K562 (cell line): ENCODE measurements around the gene FCER2. TPM values are rescaled to one million over a fixed set of nuclear protein-coding genes. Genes with fewer than 3 reads are reported as not detected.
A peak's percentile ranks its signal among the peaks of the same experiment; 100 is the strongest.

Experiments used
- ATAC-seq: fragments of 200-7000 bp; cut with Tn5 transposase; 3 replicates; pipeline ENCODE4 v1.9.1; 2020; ENCODE audit warnings: moderate library complexity
- BruUV-seq: library from RNA; stranded (reverse); fragments of 400-500 nt; replicated peaks from 2 replicates; lab custom pipeline; 2021; lab: Mats Ljungman, UMichigan
- CTCF ChIA-PET: fragments of 300-600 bp; formaldehyde crosslinking; extraction: SDS; loops from one replicate; lab custom pipeline; 2021; ENCODE audit warnings: low intra/inter-chr PET ratio; lab: Yijun Ruan, JAX
- POLR2A ChIA-PET: fragments of 300-600, 350-650 bp; sonication (Branson Sonifier 250); formaldehyde crosslinking; extraction: SDS; loops from one replicate; lab custom pipeline; 2021; ENCODE audit warnings: antibody characterized with exemption, inconsistent platforms; lab: Yijun Ruan, JAX
- DNase-seq, 4 experiments: peaks; one replicate each; pipeline versions ENCODE4 v3.0.0 to v3.0.0-alpha.2; 2011 to 2018; ENCODE audit warnings: low spot score in 3 of 4, mixed read lengths in 3 of 4; ENCODE audit errors: extremely low read depth in 1 of 4
- FAIRE-seq: peaks from 2 replicates; lab custom pipeline; 2011; peaks lifted over from hg19 to GRCh38; lab: Jason Lieb, UNC
- H2AFZ ChIP-seq: 2 replicates; pipeline ENCODE4 v1.6.0; 2011; ENCODE audit warnings: low read depth, low read length, control low read depth, inconsistent platforms
- H3K27ac ChIP-seq: fragments of 200-600 bp; 3 replicates; pipeline ENCODE4 v1.8.0; 2011; ENCODE audit warnings: low read depth, mild to moderate bottlenecking, control low read depth, inconsistent platforms, low read length, moderate library complexity, mixed read lengths; ENCODE audit errors: extremely low read depth
- H3K27me3 ChIP-seq, 2 experiments: fragments of 300-600 bp in 1 of 2; 2 replicates in 1 of 2; 3 replicates in 1 of 2; pipeline versions ENCODE4 v1.6.0 to v1.8.0; 2011; ENCODE audit warnings: inconsistent platforms in 2 of 2, low read length in 2 of 2, mild to moderate bottlenecking in 1 of 2, mixed read lengths in 1 of 2, moderate library complexity in 1 of 2; ENCODE audit not compliant: control insufficient read depth in 2 of 2, insufficient read depth in 2 of 2
- H3K36me3 ChIP-seq: fragments of 300-600 bp; 3 replicates; pipeline ENCODE4 v1.8.0; 2011; ENCODE audit warnings: mild to moderate bottlenecking, low read length, inconsistent platforms; ENCODE audit not compliant: control insufficient read depth, insufficient read depth
- H3K4me1 ChIP-seq, 2 experiments: fragments of 200-600 bp in 1 of 2; replicated peaks in 1 of 2; 2 replicates in 1 of 2; 3 replicates in 1 of 2; pipeline versions ENCODE4 v1.5.1 to v1.8.0; 2011; ENCODE audit warnings: inconsistent platforms in 2 of 2, low read length in 2 of 2, mild to moderate bottlenecking in 1 of 2, mixed read lengths in 1 of 2, moderate library complexity in 1 of 2; ENCODE audit not compliant: control insufficient read depth in 2 of 2, insufficient read depth in 2 of 2
- H3K4me2 ChIP-seq: 2 replicates; pipeline ENCODE4 v1.6.1; 2011; ENCODE audit warnings: low read length, control low read depth, inconsistent platforms, mixed read lengths; ENCODE audit not compliant: insufficient read depth
- H3K4me3 ChIP-seq: fragments of 200-600 bp; sonication (generic), shearing (Covaris generic); 2 replicates; pipeline ENCODE4 v1.5.1; 2016; ENCODE audit warnings: control low read depth, inconsistent platforms
- H3K79me2 ChIP-seq: fragments of 200-600 bp; 3 replicates; pipeline ENCODE4 v1.8.0; 2011; ENCODE audit warnings: low read length, inconsistent platforms; ENCODE audit not compliant: control insufficient read depth, insufficient read depth
- H3K9ac ChIP-seq, 2 experiments: 2 replicates each; pipeline versions ENCODE4 v1.6.0 to v1.6.1; 2011; ENCODE audit warnings: low read depth in 2 of 2, low read length in 2 of 2, control low read depth in 1 of 2, inconsistent platforms in 1 of 2, mild to moderate bottlenecking in 1 of 2, mixed read lengths in 1 of 2; ENCODE audit not compliant: insufficient read depth in 1 of 2
- H3K9me1 ChIP-seq: one replicate; pipeline ENCODE4 v1.6.0; 2011; ENCODE audit warnings: inconsistent platforms, mild to moderate bottlenecking, low read length, moderate library complexity; ENCODE audit not compliant: control insufficient read depth, insufficient read depth
- H3K9me3 ChIP-seq: replicated peaks from 2 replicates; pipeline ENCODE4 v1.5.1; 2011; ENCODE audit warnings: low read depth, low read length, inconsistent platforms; ENCODE audit not compliant: control insufficient read depth, insufficient read depth
- H4K20me1 ChIP-seq: replicated peaks from 2 replicates; pipeline ENCODE4 v1.6.1; 2011; ENCODE audit warnings: low read length, inconsistent platforms, mixed read lengths; ENCODE audit not compliant: control insufficient read depth, insufficient read depth
- ATF7 ChIP-seq: fragments of 450-650 bp; IDR thresholded peaks from 2 replicates; pipeline ENCODE4 v1.7.1; 2014; ENCODE audit warnings: mild to moderate bottlenecking, moderate library complexity
- COPS2 ChIP-seq: fragments of 450-650 bp; conservative IDR thresholded peaks from 2 replicates; pipeline ENCODE4 v1.6.1; 2016; ENCODE audit warnings: mild to moderate bottlenecking, moderate library complexity
- HDAC1 ChIP-seq, 2 experiments: fragments of 450-650 bp; IDR thresholded peaks; 2 replicates each; pipeline ENCODE4 v1.6.1; 2016 to 2017; ENCODE audit warnings: inconsistent platforms in 1 of 2, mild to moderate bottlenecking in 1 of 2, moderate library complexity in 1 of 2
- MED1 ChIP-seq: sonication (generic); formaldehyde crosslinking; IDR thresholded peaks from 2 replicates; pipeline ENCODE4 v1.8.1; 2023; ENCODE audit warnings: missing genetic modification reagents, borderline replicate concordance
- PHB ChIP-seq: fragments of 250-450 bp; sonication (Bioruptor Pico); IDR thresholded peaks from 2 replicates; pipeline ENCODE4 v1.5.0; 2021
- WGBS: fragments of 100-300 bp; shearing (Covaris generic); methylation state at CpG from one replicate; pipeline ENCODE4 v1.1.6; 2016; ENCODE audit warnings: low coverage, mixed read lengths; ENCODE audit not compliant: insufficient coverage; ENCODE audit errors: missing lambda C conversion rate; 5-methylcytosine and 5-hydroxymethylcytosine counted together
- in situ Hi-C: fragments of 300-500 bp; cut with MboI; formaldehyde crosslinking; loops from 4 replicates; pipeline ENCODE4 v1.15.0; 2018; ENCODE audit warnings: inconsistent platforms, mixed read lengths
- intact Hi-C: fragments of 100-400 bp; cut with micrococcal nuclease; formaldehyde crosslinking; loops from 2 replicates; pipeline ENCODE4 v1.14.2; 2022
- polyA plus RNA-seq, 8 experiments: library from polyadenylated mRNA; depleted of rRNA in 4 of 8; stranded (reverse) in 5 of 8; unstranded in 3 of 8; fragments of >200 nt; fragmentation: Nextera tagmentation in 2 of 8; fragmentation: Illumina TruSeq in 1 of 8; extraction: Ambion mirVana in 2 of 8; extraction: Trizol in 1 of 8; gene quantifications; 2 replicates each; pipeline versions ENCODE4 v1.2.1 to v1.2.3, GENCODE V29; 2011 to 2014; ENCODE audit warnings: inconsistent platforms in 1 of 8, missing spikeins in 1 of 8
- total RNA-seq, 7 experiments: library from RNA; depleted of rRNA in 6 of 7; stranded (reverse); fragments of >200 nt in 6 of 7; fragmentation: Illumina TruSeq in 2 of 7; extraction: Trizol in 2 of 7; gene quantifications; 2 replicates each; pipeline versions ENCODE4 v1.2.1 to v1.2.3, GENCODE V29; 2011 to 2021; ENCODE audit warnings: low replicate concordance in 1 of 7
- TF ChIP-seq, protein P1 (sequence below): fragments of 450-650 bp; IDR thresholded peaks from 2 replicates; pipeline ENCODE4 v1.6.1; 2016; ENCODE audit warnings: low read depth, mild to moderate bottlenecking, moderate library complexity
- TF ChIP-seq, protein P2 (sequence below): sonication (generic); formaldehyde crosslinking; IDR thresholded peaks from 2 replicates; pipeline ENCODE4 v1.8.1; 2023; ENCODE audit warnings: missing genetic modification reagents, mild to moderate bottlenecking, borderline replicate concordance

The FCER2 gene
- total and polyA plus RNA-seq, 9 of the 15 experiments (the other 6 are each of a cell fraction or from before 2014, with no cell fraction given): 0.11 TPM; not detected in 8

DNA sequence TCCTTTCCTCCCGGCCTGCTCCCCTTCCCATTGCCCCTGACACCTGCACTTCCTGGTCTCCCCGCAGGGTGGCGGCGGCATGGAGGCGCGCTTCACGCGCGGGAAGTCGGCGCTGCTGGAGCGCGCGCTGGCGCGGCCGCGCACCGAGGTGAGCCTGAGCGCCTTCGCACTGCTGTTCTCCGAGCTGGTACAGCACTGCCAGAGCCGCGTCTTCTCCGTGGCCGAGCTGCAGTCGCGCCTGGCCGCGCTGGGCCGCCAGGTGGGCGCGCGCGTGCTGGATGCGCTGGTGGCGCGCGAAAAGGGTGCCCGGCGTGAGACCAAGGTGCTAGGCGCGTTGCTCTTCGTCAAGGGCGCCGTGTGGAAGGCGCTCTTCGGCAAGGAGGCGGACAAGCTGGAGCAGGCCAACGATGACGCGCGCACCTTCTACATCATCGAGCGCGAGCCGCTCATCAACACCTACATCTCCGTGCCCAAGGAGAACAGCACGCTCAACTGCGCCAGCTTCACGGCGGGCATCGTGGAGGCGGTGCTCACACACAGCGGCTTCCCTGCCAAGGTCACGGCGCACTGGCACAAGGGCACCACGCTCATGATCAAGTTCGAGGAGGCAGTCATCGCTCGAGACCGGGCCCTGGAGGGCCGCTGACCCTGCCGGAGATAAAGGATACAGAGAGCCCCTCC, 19.6 kb downstream of the FCER2 start:
- CTCF ChIA-PET: interaction anchor here (0.6 to 1.1 kb wide), 2 partner anchors 114 to 329 kb away, joined by 3 to 6 read pairs; no protein-coding TSS in a partner anchor

More for the DNA sequence above, 19.6 kb downstream of the FCER2 start:
- FAIRE-seq (no peak), ATAC-seq (no peak)
- Histone ChIP-seq H3K4me1 (peaks cover 10 to 28% of the 10 kb centered on the region in 2 experiments; a peak in 4 of 5 replicates), H3K27ac (no peak overlapping the region), H4K20me1 (no peaks in the 10 kb centered on the region), H3K9me3 (no peaks in the 10 kb centered on the region), H3K36me3 (peaks cover 10% of the 10 kb centered on the region; the same call in 2 of the 3 replicates), H3K4me3 (no peak overlapping the region)
- in situ Hi-C loops: loop anchor here (5.0 to 10.0 kb wide), 2 partner anchors 115 to 328 kb away; no protein-coding TSS in a partner anchor
- TF ChIP-seq, protein P1, sequence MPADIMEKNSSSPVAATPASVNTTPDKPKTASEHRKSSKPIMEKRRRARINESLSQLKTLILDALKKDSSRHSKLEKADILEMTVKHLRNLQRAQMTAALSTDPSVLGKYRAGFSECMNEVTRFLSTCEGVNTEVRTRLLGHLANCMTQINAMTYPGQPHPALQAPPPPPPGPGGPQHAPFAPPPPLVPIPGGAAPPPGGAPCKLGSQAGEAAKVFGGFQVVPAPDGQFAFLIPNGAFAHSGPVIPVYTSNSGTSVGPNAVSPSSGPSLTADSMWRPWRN: no peak
- TF ChIP-seq COPS2 (no peak), HDAC1 (IDR thresholded peaks at IDR 0.05) (no peak), ATF7 (no peak), PHB (no peak), MED1 (no peak)
- TF ChIP-seq, protein P2, sequence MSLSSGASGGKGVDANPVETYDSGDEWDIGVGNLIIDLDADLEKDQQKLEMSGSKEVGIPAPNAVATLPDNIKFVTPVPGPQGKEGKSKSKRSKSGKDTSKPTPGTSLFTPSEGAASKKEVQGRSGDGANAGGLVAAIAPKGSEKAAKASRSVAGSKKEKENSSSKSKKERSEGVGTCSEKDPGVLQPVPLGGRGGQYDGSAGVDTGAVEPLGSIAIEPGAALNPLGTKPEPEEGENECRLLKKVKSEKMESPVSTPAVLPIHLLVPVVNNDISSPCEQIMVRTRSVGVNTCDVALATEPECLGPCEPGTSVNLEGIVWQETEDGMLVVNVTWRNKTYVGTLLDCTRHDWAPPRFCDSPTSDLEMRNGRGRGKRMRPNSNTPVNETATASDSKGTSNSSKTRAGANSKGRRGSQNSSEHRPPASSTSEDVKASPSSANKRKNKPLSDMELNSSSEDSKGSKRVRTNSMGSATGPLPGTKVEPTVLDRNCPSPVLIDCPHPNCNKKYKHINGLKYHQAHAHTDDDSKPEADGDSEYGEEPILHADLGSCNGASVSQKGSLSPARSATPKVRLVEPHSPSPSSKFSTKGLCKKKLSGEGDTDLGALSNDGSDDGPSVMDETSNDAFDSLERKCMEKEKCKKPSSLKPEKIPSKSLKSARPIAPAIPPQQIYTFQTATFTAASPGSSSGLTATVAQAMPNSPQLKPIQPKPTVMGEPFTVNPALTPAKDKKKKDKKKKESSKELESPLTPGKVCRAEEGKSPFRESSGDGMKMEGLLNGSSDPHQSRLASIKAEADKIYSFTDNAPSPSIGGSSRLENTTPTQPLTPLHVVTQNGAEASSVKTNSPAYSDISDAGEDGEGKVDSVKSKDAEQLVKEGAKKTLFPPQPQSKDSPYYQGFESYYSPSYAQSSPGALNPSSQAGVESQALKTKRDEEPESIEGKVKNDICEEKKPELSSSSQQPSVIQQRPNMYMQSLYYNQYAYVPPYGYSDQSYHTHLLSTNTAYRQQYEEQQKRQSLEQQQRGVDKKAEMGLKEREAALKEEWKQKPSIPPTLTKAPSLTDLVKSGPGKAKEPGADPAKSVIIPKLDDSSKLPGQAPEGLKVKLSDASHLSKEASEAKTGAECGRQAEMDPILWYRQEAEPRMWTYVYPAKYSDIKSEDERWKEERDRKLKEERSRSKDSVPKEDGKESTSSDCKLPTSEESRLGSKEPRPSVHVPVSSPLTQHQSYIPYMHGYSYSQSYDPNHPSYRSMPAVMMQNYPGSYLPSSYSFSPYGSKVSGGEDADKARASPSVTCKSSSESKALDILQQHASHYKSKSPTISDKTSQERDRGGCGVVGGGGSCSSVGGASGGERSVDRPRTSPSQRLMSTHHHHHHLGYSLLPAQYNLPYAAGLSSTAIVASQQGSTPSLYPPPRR: no peak
- TF ChIP-seq, all 486 proteins: peak for 0
- peaks cover 3% of the 10 kb centered on the region for H3K9me1 ChIP-seq
- POLR2A ChIA-PET: no interaction called here
- whole genome bisulfite sequencing: 97% methylated on average over 33 of the region's 74 CpGs
- no peak overlapping the region for H2AFZ ChIP-seq
- BruUV-seq: TSS peak; percentile 75
- no peak for DNase-seq
- H3K4me2 ChIP-seq: no peak overlapping the region
- H3K9ac ChIP-seq: no peak overlapping the region
- H3K27me3 ChIP-seq: peaks cover 0 to 6% of the 10 kb centered on the region in 2 experiments; a peak in 2 of 5 replicates
- intact Hi-C loops: loop anchor here (10.0 kb wide), 1 partner anchor 328 kb away; no protein-coding TSS in a partner anchor
- H3K79me2 ChIP-seq: peaks cover 15% of the 10 kb centered on the region; the same call in 2 of the 3 replicates
